Measurements from ENCODE around the gene C17orf114.

The C17orf114 gene

GRCh38 chr17:4788159-4788806 lies 13.8 kb downstream of the C17orf114 start:
- no peak for DNase-seq (ENCODE audit: low read depth)

- no peak for DNase-seq (ENCODE audit: low read depth)
These were observed 15.6 kb downstream of the C17orf114 start for GRCh38 chr17:4786516-4786915.

- peak; percentile 19 for DNase-seq (ENCODE audit: low read depth)
These were observed 16.0 kb downstream of the C17orf114 start, which contains the start of gene VMO1 for GRCh38 chr17:4786106-4786511. VMO1 (minus strand) TSS chr17:4786364; CDS start chr17:4786352, 12 bp downstream.

DNA sequence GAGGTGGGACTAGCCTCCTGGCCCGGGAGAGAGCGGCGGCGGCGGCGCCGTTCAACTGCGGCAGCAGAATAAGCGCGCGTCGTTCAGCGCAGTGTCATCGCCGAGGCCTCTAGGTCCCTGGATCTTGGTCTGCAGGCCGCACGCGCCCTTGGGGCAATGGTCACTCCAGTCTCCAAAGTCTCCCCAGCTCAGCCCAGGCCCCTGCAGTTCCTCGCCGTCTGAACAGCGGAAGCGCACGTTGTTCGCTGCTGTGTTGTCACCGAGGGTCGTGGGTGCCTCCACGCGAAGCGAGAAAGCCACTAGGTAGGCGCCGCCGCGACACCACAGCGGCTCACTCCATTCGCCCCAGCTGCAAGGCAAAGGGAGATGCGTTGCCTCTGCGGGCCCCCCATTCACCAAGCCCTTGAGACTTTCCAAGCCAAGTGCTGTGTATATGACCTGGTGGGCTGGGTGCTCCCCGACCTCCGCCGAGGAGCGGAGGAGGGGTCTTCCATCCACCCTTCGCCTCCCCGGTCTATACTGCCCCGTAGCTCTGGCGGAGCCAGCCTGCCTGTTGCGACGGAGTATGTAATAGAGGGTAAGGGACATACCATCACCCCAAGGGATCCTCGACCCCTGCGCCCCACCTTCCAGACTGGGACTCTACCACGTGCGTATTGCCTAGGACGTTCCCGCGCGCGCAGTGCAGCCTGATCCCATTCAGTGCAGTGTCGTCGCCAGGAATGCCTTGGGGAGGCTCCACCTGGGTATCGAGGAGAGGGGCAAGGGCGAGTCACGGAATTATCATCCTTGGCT lies 16.6 kb downstream of the C17orf114 start:
- no peak for DNase-seq (ENCODE audit: low read depth)

DNA sequence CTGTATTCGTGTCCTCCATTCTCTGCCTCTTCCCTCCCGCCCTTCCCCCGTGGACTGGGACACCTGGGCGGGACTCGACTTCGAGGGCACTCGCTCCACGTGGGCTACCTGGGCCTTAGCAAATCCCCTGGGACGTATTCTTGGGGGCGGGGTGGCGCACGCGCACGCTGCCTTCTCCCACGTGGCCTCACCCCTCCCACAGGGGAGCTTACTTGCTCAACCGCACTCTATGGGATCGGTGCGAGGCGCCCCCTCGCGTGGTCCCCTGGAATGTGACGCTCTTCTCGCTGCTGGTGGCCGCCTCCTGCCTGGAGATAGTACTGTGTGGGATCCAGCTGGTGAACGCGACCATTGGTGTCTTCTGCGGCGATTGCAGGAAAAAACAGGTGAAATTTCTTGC lies 19.5 kb downstream of the C17orf114 start:
- no peak for DNase-seq (ENCODE audit: low read depth)

DNA sequence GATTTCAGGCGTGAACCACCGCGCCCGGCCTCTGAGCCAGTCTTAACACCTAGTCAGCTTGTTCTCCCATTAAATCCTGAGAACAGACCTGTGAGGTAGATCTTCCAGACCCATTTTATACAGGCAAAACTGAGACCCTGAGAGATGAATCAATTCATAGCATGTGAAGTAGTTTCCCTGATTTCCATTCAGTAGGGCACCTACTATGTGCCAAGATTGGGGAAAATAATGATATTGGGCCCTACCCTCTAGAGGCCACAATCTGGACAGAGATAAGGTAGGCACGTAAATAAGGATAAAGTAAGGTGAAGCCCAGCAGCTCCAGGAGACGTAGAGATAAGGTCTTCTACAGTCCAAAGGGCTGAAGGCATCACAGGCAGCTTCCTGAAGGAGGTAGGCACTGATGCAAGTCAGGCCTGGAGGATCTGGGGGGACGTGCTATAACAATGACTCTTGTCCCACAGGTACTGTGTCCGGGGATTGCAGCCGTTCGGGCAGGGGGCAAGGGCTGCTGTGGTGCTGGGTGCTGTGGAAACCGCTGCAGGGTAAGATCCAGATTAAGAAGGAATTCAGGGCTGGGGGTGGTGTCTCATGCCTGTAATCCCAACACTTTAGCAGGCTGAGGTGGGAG lies 21.7 kb downstream of the C17orf114 start:
- no peak for DNase-seq (ENCODE audit: low read depth)

- no peak for DNase-seq (ENCODE audit: low read depth)
These were observed 24.0 kb downstream of the C17orf114 start for GRCh38 chr17:4777969-4778760.

- no peak for DNase-seq (ENCODE audit: low read depth)
These were observed 29.9 kb downstream of the C17orf114 start for GRCh38 chr17:4772235-4772613.

DNA sequence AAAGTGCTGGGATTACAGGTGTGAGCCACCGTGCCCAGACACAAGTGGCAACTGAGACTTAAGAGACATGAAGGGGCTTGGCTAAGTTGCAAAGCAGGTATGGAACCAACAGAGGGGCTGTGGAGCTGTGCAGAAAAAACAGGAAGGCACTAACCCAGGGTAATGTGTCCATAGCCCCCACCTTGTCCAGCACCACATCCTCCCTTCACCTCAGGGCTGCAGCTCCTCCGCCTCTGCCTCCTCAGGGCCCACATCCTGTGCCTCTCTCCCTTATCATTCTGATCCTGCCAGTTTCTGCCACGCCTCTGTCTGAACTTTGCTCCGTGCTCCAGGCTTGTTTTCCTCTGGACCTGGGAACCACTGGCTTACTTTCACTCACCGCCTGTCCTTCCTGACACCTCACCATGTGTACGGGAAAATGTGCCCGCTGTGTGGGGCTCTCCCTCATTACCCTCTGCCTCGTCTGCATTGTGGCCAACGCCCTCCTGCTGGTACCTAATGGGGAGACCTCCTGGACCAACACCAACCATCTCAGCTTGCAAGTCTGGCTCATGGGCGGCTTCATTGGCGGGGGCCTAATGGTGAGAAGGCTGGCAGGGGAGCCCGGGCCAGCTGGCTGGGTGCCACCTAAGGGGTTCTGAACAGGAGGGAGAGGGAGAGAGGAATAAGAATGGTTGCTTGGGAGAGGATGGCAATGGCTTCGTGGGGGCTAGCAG lies 30.5 kb downstream of the C17orf114 start, which contains the start of gene TM4SF5:
TM4SF5 (plus strand) TSS at position 368 of the 716 bp plus-strand sequence; CDS start at position 405, 37 bp downstream.
- no peak for DNase-seq (ENCODE audit: low read depth)

- DNase-seq (ENCODE audit: low read depth): no peak
These were observed 32.5 kb downstream of the C17orf114 start for GRCh38 chr17:4769628-4770027.

DNA sequence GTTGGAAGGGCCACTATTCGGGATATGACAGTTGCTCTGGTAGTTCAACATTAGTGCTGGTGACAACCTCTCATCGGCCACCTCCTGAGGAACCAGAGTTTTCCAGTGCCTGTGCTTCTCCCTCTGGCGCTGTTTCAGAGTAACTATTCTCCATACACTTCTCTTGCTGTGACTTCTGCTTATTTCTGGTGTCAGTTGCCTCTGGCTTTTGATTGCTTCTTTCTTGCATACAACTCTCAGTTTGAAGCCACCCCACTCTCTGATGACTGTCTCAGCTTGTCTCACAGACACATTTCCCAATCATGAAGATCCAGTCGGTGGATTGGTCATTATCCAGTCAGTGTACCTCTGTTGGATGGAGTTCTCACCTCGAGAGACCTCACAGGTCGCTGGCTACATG lies 33.8 kb downstream of the C17orf114 start:
- no peak for DNase-seq (ENCODE audit: low read depth)

- DNase-seq (ENCODE audit: low read depth): no peak
These were observed 35.4 kb downstream of the C17orf114 start for GRCh38 chr17:4766723-4767122.

DNA sequence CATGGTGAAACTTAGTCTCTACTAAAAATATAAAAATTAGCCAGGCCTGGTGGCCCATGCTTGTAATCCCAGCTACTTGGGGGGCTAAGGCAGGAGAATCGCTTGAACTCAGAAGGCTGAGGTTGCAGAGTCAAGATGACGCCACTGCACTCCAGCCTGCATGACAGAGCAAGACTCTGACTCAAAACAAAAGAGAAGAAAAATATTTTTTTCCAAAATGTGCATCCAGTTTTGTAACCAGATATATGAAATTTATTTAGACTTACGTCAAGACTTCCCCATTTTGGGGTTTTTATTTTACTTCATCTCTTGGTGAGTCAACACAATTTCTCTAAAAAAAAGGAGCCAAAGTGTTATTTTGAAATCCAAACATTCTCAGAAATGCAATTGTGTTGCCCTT lies 35.9 kb downstream of the C17orf114 start:
- DNase-seq (ENCODE audit: low read depth): no peak

DNA sequence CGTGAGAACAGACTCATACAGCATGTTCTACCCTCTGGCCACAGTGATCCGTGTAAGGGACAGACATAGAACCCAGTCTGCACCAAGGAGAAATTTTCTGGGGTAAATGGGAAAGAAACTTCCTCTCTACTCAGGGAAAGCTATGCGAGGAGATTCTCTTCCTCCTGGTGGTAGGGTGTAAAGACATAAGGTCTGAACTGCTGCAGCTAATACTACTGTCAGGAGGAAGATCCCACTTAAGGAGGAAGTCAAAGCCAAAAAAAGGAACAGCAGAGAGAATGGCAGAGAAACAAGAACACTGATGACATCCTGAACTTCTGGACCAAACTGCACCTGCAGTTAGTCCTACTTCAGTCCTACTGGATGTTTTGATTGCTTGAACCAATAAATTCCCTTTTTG lies 37.5 kb downstream of the C17orf114 start:
- DNase-seq (ENCODE audit: low read depth): no peak

GRCh38 chr17:4759776-4760236 lies 42.3 kb downstream of the C17orf114 start:
- no peak for DNase-seq (ENCODE audit: low read depth)

DNA sequence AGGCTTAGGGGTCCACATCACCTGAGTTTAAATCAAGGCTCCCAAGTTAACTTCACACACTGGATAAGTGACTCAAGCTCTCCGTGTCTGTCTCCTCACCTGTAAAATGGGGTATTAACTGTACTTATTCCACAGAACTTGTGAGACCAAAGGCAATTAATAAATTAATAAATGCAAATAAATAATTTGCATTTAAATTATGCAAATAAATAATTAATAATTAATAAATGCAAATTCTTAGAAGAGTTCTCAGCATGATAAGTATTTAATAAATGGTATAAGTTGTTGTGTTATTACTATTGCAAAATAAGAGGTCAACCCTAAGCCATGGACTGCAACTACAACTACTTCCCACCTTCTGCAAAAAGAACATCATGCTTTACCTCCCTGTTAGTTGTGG lies 48.7 kb downstream of the C17orf114 start:
- no peak for DNase-seq (ENCODE audit: low read depth)

GRCh38 chr17:4751932-4752331 lies 50.2 kb downstream of the C17orf114 start:
- no peak for DNase-seq (ENCODE audit: low read depth)
